GM18520 (cell line): ENCODE results near the gene AGBL1.

ENCODE experiments used
- ATAC-seq: cut with Tn5 transposase; IDR thresholded peaks from one replicate; pipeline ENCODE4 v1.9.1; 2021; ENCODE audit not compliant: unreplicated experiment

Gene AGBL1

GRCh38 chr15:86316726-86317383 is 237.2 kb downstream of the AGBL1 start:
- no peak for ATAC-seq

- ATAC-seq: no peak
Observed at GRCh38 chr15:86317384-86317740, 237.7 kb downstream of the AGBL1 start.

- no peak for ATAC-seq
Observed at GRCh38 chr15:86322629-86323028, 243.0 kb downstream of the AGBL1 start.

GRCh38 chr15:86327230-86327865 is 247.7 kb downstream of the AGBL1 start:
- ATAC-seq: no peak

- no peak for ATAC-seq
Observed at GRCh38 chr15:86328658-86329057, 249.0 kb downstream of the AGBL1 start.

GRCh38 chr15:86329311-86330013 is 249.8 kb downstream of the AGBL1 start:
- ATAC-seq: no peak

- ATAC-seq: no peak
Observed at GRCh38 chr15:86333819-86334218, 254.1 kb downstream of the AGBL1 start.

GRCh38 chr15:86336051-86336788 is 256.5 kb downstream of the AGBL1 start:
- ATAC-seq: no peak

GRCh38 chr15:86337071-86337470 is 257.4 kb downstream of the AGBL1 start:
- no peak for ATAC-seq

GRCh38 chr15:86347245-86347644 is 267.6 kb downstream of the AGBL1 start:
- ATAC-seq: no peak

- no peak for ATAC-seq
Observed at GRCh38 chr15:86349565-86349964, 269.9 kb downstream of the AGBL1 start.

GRCh38 chr15:86353213-86353612 is 273.5 kb downstream of the AGBL1 start:
- no peak for ATAC-seq

GRCh38 chr15:86355361-86355760 is 275.7 kb downstream of the AGBL1 start:
- no peak for ATAC-seq

GRCh38 chr15:86355801-86356200 is 276.1 kb downstream of the AGBL1 start:
- no peak for ATAC-seq

- no peak for ATAC-seq
Observed at GRCh38 chr15:86362555-86362954, 282.9 kb downstream of the AGBL1 start.

- ATAC-seq: no peak
Observed at GRCh38 chr15:86373147-86373546, 293.5 kb downstream of the AGBL1 start.

- no peak for ATAC-seq
Observed at GRCh38 chr15:86375733-86376280, 296.1 kb downstream of the AGBL1 start.

GRCh38 chr15:86377914-86378313 is 298.2 kb downstream of the AGBL1 start:
- no peak for ATAC-seq

GRCh38 chr15:86382341-86382740 is 302.7 kb downstream of the AGBL1 start:
- no peak for ATAC-seq

GRCh38 chr15:86383611-86384010 is 303.9 kb downstream of the AGBL1 start:
- no peak for ATAC-seq

- no peak for ATAC-seq
Observed at GRCh38 chr15:86384186-86384585, 304.5 kb downstream of the AGBL1 start.
